ENCODE data around the gene ECHS1. TPM values are rescaled to one million over a fixed set of nuclear protein-coding genes. Genes with fewer than 3 reads are reported as not detected.
A peak's percentile ranks its signal among the peaks of the same experiment; 100 is the strongest.

The ECHS1 gene
- total and polyA plus RNA-seq, 9 of the 15 experiments (the other 6 are each of a cell fraction or from before 2014, with no cell fraction given): 16.6 to 100 (median 68.1) TPM

DNA sequence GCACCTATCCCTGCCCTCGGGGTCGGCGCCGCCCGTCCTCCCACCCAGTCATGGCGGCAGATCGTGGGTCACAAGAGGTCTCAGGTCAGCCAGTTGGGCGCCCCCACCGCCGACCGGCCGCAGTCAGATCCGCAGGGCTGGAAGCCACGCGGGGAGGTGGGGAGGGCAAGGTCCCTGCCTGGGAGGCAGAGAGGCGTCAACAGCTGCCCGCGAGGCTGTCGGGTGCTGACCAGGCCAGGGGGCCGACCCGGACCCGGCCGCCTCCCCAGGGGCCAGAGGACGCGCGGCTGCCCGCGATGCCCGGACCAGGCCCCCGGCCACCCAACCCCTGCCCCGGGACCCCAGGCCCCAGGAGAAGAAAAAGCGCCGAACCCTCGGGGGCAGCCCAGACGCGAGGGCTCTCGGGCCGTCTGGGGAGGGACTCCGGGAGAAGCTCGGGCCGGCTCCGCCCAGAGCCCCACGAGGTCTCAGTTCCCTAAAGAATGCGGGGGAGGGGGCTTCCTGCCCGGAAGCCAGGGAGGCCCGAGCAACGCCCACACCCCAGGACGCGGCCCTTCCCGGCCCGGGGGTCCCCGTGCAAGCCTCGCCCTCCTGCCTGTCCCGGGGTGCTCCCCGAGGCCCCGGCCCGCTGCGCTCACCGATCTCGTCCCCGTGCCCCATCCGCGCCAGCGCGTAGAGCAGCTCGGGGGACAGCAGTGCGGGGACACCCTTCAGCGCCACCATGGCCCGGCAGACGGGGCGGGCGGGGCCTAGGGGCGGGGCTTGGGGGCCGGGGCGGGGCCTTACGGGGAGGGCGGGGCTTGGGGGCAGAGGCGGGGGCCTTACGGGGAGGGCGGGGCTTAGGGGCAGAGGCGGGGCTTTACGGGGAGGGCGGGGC is 15.6 kb downstream of the ECHS1 start, which contains the start of gene FUOM (continued):
- TF ChIP-seq CBX5 (IDR thresholded peaks at IDR 0.05; ENCODE audit: borderline replicate concordance, low read depth) (no peak), DACH1 (IDR thresholded peaks at IDR 0.05; ENCODE audit: partially characterized antibody) (no peak), ELF4 (CRISPR knock-in tag; IDR thresholded peaks at IDR 0.05) (no peak), ETV5 (CRISPR knock-in tag; IDR thresholded peaks at IDR 0.05; ENCODE audit: low read depth) (peak; percentile 51; the same call in 1 of the 2 replicates), ZNF12 (CRISPR knock-in tag; IDR thresholded peaks at IDR 0.05) (no peak), GABPB1 (CRISPR knock-in tag; IDR thresholded peaks at IDR 0.05) (peak; percentile 81), CEBPG (CRISPR knock-in tag; IDR thresholded peaks at IDR 0.05) (no peak), CEBPG (tag; conservative IDR thresholded peaks at IDR 0.05 in 1 of 2, IDR thresholded peaks at IDR 0.05 in 1 of 2) (no peak), ZFX (CRISPR knock-in tag; IDR thresholded peaks at IDR 0.05) (peak; percentile 50; the same call in 1 of the 2 replicates), ZNF583 (CRISPR knock-in tag; IDR thresholded peaks at IDR 0.05) (no peak), KHSRP (IDR thresholded peaks at IDR 0.05) (no peak), POLR2G (IDR thresholded peaks at IDR 0.05; ENCODE audit: low read depth, low read length) (peak; percentile 82), NR4A1 (CRISPR knock-in tag; IDR thresholded peaks at IDR 0.05) (no peak), NR4A1 (tag; IDR thresholded peaks at IDR 0.05) (no peak), KDM5B (IDR thresholded peaks at IDR 0.05; ENCODE audit: insufficient replicate concordance, low read depth, low read length) (peak; percentile 40), CEBPB (tag; IDR thresholded peaks at IDR 0.05) (no peak), MCM3 (IDR thresholded peaks at IDR 0.05) (no peak), SNRNP70 (optimal IDR thresholded peaks at IDR 0.05; ENCODE audit: low read depth, low read length) (no peak), NR2F6 (CRISPR knock-in tag; IDR thresholded peaks at IDR 0.05) (no peak), ZFPM2 (CRISPR knock-in tag; IDR thresholded peaks at IDR 0.05) (no peak), ASH1L (IDR thresholded peaks at IDR 0.05; ENCODE audit: borderline replicate concordance, low read depth, partially characterized antibody) (no peak), ZBTB17 (CRISPR knock-in tag; IDR thresholded peaks at IDR 0.05) (no peak)
- TF ChIP-seq, protein P1, sequence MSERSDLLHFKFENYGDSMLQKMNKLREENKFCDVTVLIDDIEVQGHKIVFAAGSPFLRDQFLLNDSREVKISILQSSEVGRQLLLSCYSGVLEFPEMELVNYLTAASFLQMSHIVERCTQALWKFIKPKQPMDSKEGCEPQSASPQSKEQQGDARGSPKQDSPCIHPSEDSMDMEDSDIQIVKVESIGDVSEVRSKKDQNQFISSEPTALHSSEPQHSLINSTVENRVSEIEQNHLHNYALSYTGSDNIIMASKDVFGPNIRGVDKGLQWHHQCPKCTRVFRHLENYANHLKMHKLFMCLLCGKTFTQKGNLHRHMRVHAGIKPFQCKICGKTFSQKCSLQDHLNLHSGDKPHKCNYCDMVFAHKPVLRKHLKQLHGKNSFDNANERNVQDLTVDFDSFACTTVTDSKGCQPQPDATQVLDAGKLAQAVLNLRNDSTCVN (CRISPR knock-in tag; IDR thresholded peaks at IDR 0.05): no peak
- TF ChIP-seq, protein P2, sequence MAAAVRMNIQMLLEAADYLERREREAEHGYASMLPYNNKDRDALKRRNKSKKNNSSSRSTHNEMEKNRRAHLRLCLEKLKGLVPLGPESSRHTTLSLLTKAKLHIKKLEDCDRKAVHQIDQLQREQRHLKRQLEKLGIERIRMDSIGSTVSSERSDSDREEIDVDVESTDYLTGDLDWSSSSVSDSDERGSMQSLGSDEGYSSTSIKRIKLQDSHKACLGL (CRISPR knock-in tag; IDR thresholded peaks at IDR 0.05; ENCODE audit: borderline replicate concordance, poor library complexity, severe bottlenecking): no peak
- TF ChIP-seq, protein P3, sequence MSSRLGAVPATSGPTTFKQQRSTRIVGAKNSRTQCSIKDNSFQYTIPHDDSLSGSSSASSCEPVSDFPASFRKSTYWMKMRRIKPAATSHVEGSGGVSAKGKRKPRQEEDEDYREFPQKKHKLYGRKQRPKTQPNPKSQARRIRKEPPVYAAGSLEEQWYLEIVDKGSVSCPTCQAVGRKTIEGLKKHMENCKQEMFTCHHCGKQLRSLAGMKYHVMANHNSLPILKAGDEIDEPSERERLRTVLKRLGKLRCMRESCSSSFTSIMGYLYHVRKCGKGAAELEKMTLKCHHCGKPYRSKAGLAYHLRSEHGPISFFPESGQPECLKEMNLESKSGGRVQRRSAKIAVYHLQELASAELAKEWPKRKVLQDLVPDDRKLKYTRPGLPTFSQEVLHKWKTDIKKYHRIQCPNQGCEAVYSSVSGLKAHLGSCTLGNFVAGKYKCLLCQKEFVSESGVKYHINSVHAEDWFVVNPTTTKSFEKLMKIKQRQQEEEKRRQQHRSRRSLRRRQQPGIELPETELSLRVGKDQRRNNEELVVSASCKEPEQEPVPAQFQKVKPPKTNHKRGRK (tag; IDR thresholded peaks at IDR 0.05): no peak
- TF ChIP-seq, protein P4, sequence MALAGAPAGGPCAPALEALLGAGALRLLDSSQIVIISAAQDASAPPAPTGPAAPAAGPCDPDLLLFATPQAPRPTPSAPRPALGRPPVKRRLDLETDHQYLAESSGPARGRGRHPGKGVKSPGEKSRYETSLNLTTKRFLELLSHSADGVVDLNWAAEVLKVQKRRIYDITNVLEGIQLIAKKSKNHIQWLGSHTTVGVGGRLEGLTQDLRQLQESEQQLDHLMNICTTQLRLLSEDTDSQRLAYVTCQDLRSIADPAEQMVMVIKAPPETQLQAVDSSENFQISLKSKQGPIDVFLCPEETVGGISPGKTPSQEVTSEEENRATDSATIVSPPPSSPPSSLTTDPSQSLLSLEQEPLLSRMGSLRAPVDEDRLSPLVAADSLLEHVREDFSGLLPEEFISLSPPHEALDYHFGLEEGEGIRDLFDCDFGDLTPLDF (CRISPR knock-in tag; IDR thresholded peaks at IDR 0.05): no peak
